Activated CD8-positive, alpha-beta T cell treated with anti-CD3 and anti-CD28 coated beads for 36 hours (primary cell): ENCODE measurements around the gene TSPAN5. TPM values are rescaled to one million over a fixed set of nuclear protein-coding genes. Genes with fewer than 3 reads are reported as not detected.

ENCODE experiments used
- ATAC-seq: fragments of 200-7000 bp; cut with Tn5 transposase; one replicate; pipeline ENCODE4 v1.10.0; 2021; ENCODE audit warnings: mild to moderate bottlenecking, moderate library complexity
- CTCF ChIA-PET: fragments of 350-600 bp; sonication (Branson Sonifier 250); formaldehyde crosslinking; loops from one replicate; lab custom pipeline; 2021; ENCODE audit warnings: antibody characterized with exemption; lab: Charles Lee
- POLR2A ChIA-PET: fragments of 350-600 bp; sonication (Branson Sonifier 250); formaldehyde crosslinking; loops from one replicate; lab custom pipeline; 2021; ENCODE audit warnings: antibody characterized with exemption; lab: Charles Lee
- DNase-seq: peaks from one replicate; pipeline ENCODE4 v3.0.0-alpha.2; 2020
- H3K27ac Mint-ChIP-seq: one replicate; pipeline ENCODE4 v1.8.0; 2021; ENCODE audit warnings: mild to moderate bottlenecking, mixed read lengths
- H3K27me3 Mint-ChIP-seq: one replicate; pipeline ENCODE4 v1.8.0; 2021; ENCODE audit warnings: mixed read lengths
- H3K36me3 Mint-ChIP-seq: one replicate; pipeline ENCODE4 v1.8.0; 2021; ENCODE audit warnings: low read depth, mixed read lengths
- H3K4me1 Mint-ChIP-seq: one replicate; pipeline ENCODE4 v1.8.0; 2021; ENCODE audit warnings: low read depth, mixed read lengths
- H3K4me3 Mint-ChIP-seq: one replicate; pipeline ENCODE4 v1.8.0; 2021; ENCODE audit warnings: mild to moderate bottlenecking, moderate library complexity, mixed read lengths
- H3K9me3 Mint-ChIP-seq: one replicate; pipeline ENCODE4 v1.8.0; 2021; ENCODE audit warnings: mixed read lengths
- intact Hi-C: fragments of 100-400 bp; cut with micrococcal nuclease; formaldehyde crosslinking; loops from one replicate; pipeline ENCODE4 v1.10.0; 2022
- total RNA-seq, 2 experiments: library from RNA; stranded (reverse); gene quantifications; one replicate each; pipeline ENCODE4 v1.2.3, GENCODE V29; 2021
- TF ChIP-seq, protein P1 (sequence below): fragments of 200-600 bp; IDR thresholded peaks from one replicate; pipeline ENCODE4 v1.8.0; 2022; ENCODE audit warnings: antibody characterized with exemption, mild to moderate bottlenecking

Gene TSPAN5
- total RNA-seq, 2 experiments from 2014 or later, result 18.5 to 21.9 TPM

DNA sequence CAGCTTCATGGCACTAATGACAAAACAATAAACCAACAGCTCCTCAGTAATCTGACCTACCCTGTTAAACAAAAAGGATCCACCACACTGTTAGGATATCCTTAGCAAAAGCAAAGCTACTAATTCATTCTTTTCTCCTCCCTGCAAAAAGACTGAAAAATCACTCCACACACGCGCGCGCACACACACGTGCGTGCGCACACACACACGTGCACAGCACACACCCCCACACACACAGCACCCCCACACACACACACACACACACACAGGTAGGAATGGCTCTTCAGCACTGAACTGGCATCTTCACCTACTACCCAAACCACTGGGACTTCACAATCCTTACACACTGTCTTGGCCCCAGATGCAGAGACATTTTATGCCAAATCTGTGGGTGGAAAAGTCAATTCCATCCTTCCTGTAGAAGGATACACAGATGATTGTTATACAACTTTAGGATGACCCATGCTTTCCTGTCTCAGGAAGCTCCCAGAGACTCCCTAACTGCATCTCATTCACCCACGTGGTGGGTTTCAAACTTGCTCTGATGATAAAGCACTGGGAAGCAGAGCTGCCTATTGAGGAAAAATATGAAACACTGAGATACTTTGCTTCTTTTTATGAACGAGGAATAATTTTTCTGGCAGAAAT is 102.5 kb downstream of the TSPAN5 start:
- ATAC-seq (no peak), DNase-seq (no peak)
- intact Hi-C loops, result no loop called here
- H3K27ac Mint-ChIP-seq, result no peak overlapping the region
- TF ChIP-seq, protein P1, sequence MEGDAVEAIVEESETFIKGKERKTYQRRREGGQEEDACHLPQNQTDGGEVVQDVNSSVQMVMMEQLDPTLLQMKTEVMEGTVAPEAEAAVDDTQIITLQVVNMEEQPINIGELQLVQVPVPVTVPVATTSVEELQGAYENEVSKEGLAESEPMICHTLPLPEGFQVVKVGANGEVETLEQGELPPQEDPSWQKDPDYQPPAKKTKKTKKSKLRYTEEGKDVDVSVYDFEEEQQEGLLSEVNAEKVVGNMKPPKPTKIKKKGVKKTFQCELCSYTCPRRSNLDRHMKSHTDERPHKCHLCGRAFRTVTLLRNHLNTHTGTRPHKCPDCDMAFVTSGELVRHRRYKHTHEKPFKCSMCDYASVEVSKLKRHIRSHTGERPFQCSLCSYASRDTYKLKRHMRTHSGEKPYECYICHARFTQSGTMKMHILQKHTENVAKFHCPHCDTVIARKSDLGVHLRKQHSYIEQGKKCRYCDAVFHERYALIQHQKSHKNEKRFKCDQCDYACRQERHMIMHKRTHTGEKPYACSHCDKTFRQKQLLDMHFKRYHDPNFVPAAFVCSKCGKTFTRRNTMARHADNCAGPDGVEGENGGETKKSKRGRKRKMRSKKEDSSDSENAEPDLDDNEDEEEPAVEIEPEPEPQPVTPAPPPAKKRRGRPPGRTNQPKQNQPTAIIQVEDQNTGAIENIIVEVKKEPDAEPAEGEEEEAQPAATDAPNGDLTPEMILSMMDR, result no peak
- H3K4me1 Mint-ChIP-seq, result peaks cover 3% of the 10 kb centered on the region
- POLR2A ChIA-PET, result no interaction called here
- peaks cover 2% of the 10 kb centered on the region for H3K9me3 Mint-ChIP-seq
- H3K36me3 Mint-ChIP-seq, result peaks cover 6% of the 10 kb centered on the region
- no peaks in the 10 kb centered on the region for H3K27me3 Mint-ChIP-seq
- CTCF ChIA-PET, result interaction anchor here (0.9 kb wide), 1 partner anchor 89 kb away, joined by 3 read pairs; no protein-coding TSS in a partner anchor
- H3K4me3 Mint-ChIP-seq, result no peak overlapping the region

DNA sequence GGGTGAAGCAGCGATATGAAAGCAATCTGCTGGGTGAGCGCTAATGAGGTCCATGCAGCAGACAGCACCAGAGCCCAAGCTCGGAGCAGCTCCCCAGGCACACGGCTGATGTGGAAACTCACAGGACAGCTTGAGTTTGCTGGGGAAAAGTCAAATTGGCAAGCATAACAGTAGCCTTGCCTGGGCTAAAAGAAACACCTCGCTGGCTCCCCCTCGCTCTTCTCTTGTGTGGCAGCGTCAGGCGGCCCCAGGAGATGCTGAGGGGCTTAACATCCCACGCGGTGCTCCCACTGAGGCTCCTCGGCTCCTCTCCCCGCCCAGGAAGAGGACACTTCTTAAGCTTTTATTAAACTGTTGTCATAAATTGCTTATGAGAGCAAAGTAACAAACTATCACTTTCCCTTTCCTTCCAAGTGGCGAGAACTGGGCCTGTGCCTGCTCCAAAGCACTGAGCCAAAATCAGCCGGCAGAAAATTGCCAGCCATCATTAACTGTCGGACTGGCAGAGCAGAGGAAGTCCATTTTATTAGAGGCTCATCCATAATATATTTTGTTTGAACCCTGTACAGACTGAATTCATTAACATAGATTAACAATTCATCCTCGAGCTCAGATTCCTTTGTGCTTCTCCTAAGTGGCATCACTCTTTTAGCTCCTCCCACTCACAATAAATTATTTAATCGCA is 111.4 kb downstream of the TSPAN5 start:
- CTCF ChIA-PET, result no interaction called here
- no peaks in the 10 kb centered on the region for H3K27me3 Mint-ChIP-seq
- peaks cover 3% of the 10 kb centered on the region for H3K36me3 Mint-ChIP-seq
- H3K4me3 Mint-ChIP-seq, result no peak overlapping the region
- DNase-seq, result no peak
- POLR2A ChIA-PET, result no interaction called here
- peaks cover 17% of the 10 kb centered on the region for H3K4me1 Mint-ChIP-seq
- H3K27ac Mint-ChIP-seq, result no peak overlapping the region
- TF ChIP-seq, protein P1, result no peak
- no peak for ATAC-seq
- H3K9me3 Mint-ChIP-seq, result peaks cover 5% of the 10 kb centered on the region
- intact Hi-C loops, result no loop called here

DNA sequence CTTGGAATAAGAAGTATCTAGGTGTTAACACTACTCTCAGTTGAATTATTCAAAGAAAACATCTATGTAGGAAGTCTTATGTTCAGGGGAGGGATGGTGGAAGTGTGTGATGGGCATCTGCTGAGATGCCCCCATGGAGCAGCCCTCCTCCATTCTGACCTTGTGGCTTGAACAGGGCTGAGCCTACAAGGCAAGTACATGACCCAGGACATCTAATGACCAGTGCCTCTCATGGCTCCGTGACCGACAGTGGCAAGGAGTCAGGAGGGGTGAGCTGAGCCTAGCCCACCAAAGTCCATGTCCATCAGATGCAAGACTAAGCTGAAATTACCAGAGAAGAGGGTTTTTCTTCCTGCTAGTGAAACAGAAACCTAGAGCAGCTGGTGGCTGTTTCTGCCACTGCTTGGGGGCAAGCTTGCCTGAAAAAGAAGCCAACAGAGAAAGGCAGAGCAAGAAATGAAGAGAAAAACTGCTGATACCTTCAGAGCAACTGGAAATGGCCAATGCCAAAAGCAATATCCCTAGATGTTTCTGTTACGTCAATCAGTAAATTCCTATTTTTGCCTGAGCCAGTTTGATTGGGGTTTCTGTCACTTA is 113.5 kb downstream of the TSPAN5 start:
- H3K4me3 Mint-ChIP-seq, result peak overlapping the region; percentile 9
- H3K27ac Mint-ChIP-seq, result peak overlapping the region; percentile 72
- intact Hi-C loops, result no loop called here
- ATAC-seq (peak; percentile 63), DNase-seq (peak; percentile 22)
- H3K9me3 Mint-ChIP-seq, result no peaks in the 10 kb centered on the region
- peaks cover 17% of the 10 kb centered on the region for H3K4me1 Mint-ChIP-seq
- ChIA-PET POLR2A (interaction anchor here (0.9 kb wide), 1 partner anchor 113 kb away, joined by 4 read pairs; the partner anchor contains the start of gene TSPAN5), CTCF (interaction anchor here (1.8 kb wide), 1 partner anchor 77 kb away, joined by 6 read pairs; no protein-coding TSS in a partner anchor)
- TF ChIP-seq, protein P1, result no peak
- H3K27me3 Mint-ChIP-seq, result no peaks in the 10 kb centered on the region
- H3K36me3 Mint-ChIP-seq, result no peaks in the 10 kb centered on the region

DNA sequence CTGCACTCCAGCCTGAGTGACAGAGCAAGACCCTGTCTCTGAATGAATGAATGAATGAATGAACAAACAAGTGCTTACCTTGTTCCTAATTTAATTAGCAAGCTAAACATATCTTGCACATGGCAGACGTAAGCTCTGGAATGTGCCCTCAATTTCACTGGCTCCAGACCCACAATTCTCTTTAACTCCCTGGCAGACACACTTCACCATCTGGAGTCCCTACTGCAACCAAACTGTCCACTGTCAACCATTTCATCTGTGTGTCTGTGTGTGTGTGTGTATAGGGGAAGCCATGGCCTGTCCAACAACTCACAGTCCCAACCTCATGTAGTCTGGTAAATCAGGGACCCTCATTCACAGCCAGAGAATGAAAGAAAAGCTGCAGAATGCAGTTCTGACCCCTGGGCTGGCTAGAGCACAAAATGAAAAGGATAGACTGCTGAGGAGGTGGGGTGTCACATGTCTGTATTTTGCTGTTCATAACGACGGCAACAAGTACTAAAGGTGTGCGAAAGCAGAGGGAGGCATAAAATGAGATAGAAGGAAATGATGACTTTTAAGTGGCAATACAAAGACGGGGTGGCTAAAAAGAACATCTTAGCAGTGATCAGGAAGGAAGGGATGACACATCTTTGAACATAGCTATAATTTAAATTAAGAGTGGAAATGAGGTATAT is 114.1 kb downstream of the TSPAN5 start:
- intact Hi-C loops, result no loop called here
- no peaks in the 10 kb centered on the region for H3K27me3 Mint-ChIP-seq
- CTCF ChIA-PET, result interaction anchor here (1.8 kb wide), 1 partner anchor 77 kb away, joined by 6 read pairs; no protein-coding TSS in a partner anchor
- H3K4me1 Mint-ChIP-seq, result peaks cover 17% of the 10 kb centered on the region
- peak overlapping the region; percentile 72 for H3K27ac Mint-ChIP-seq
- ATAC-seq (peak; percentile 73), DNase-seq (no peak)
- H3K36me3 Mint-ChIP-seq, result no peaks in the 10 kb centered on the region
- POLR2A ChIA-PET, result interaction anchor here (0.9 to 1.2 kb wide), 2 partner anchors 114 to 384 kb away, joined by 3 to 4 read pairs; partner anchors contain the start of genes EIF4E and TSPAN5
- no peaks in the 10 kb centered on the region for H3K9me3 Mint-ChIP-seq
- no peak overlapping the region for H3K4me3 Mint-ChIP-seq
- TF ChIP-seq, protein P1, result no peak
